ENCODE results near the gene PCA3. TPM values are rescaled to one million over a fixed set of nuclear protein-coding genes. Genes with fewer than 3 reads are reported as not detected.
A peak's percentile ranks its signal among the peaks of the same experiment; 100 is the strongest.

PCA3 gene
- total RNA-seq, 1 experiment from 2014 or later = not detected

GRCh38 chr9:76744336-76744735, 19.9 kb upstream of the PCA3 start:
- intact Hi-C loops (cut with micrococcal nuclease; ENCODE audit: unreplicated experiment) = no loop called here
- no peaks in the 10 kb centered on the region for H3K9me3 Mint-ChIP-seq (ENCODE audit: unreplicated experiment)

DNA sequence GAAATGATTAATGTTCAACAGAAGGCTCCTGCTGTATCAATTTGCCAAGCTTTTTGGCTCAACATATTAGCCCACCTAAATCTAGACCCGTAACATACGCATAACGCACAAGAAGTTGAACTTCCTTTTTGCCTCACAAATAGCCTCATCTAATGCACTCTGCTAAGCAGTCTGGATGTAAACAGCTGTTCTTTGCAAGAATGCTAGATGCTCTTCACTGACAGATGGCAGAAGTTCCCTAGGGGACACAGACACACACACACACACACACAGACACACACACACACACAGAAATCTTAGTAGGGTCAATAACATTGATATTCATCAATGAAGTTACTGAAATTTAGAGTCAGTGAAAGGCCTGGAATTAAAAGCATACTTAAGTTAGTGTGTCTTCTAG, 13.2 kb upstream of the PCA3 start:
- no peaks in the 10 kb centered on the region for H3K4me1 ChIP-seq
- no peaks in the 10 kb centered on the region for H3K9me3 Mint-ChIP-seq (ENCODE audit: unreplicated experiment)
- no peaks in the 10 kb centered on the region for H3K27me3 Mint-ChIP-seq (ENCODE audit: insufficient read depth, unreplicated experiment)
- POLR2A ChIA-PET = no interaction called here
- no peaks in the 10 kb centered on the region for H3K27me3 ChIP-seq (replicated peaks; ENCODE audit: control insufficient read depth, insufficient read depth, low read length)
- no TSS peak for BruUV-seq (replicated peaks)
- intact Hi-C loops (cut with micrococcal nuclease; ENCODE audit: unreplicated experiment) = no loop called here
- no peak for DNase-seq
- no peak overlapping the region for H3K4me3 Mint-ChIP-seq (ENCODE audit: unreplicated experiment)
- no peak overlapping the region for H3K4me3 ChIP-seq (ENCODE audit: low read depth, low read length)
- no peak overlapping the region for H3K27ac Mint-ChIP-seq (ENCODE audit: unreplicated experiment)
- H3K36me3 Mint-ChIP-seq (ENCODE audit: insufficient read depth, unreplicated experiment) = no peaks in the 10 kb centered on the region
- no peaks in the 10 kb centered on the region for H3K36me3 ChIP-seq (ENCODE audit: control insufficient read depth, insufficient read depth, low read length)
- no peaks in the 10 kb centered on the region for H3K4me1 Mint-ChIP-seq (ENCODE audit: low read depth, unreplicated experiment)
- no peak for TF ChIP-seq CTCF (IDR thresholded peaks at IDR 0.05; ENCODE audit: insufficient read depth in 1 of 2, low read depth in 1 of 2, low read length in 1 of 2, severe bottlenecking in 1 of 2, unreplicated experiment in 1 of 2)
- CTCF ChIA-PET = no interaction called here
- H3K9me3 ChIP-seq = no peaks in the 10 kb centered on the region

More at GRCh38 chr9:76744336-76744735, 19.9 kb upstream of the PCA3 start:
- no peaks in the 10 kb centered on the region for H3K4me1 ChIP-seq
- no TSS peak for BruUV-seq (replicated peaks)
- H3K27me3 ChIP-seq (replicated peaks; ENCODE audit: control insufficient read depth, insufficient read depth, low read length) = no peaks in the 10 kb centered on the region
- no peaks in the 10 kb centered on the region for H3K4me1 Mint-ChIP-seq (ENCODE audit: low read depth, unreplicated experiment)
- no peaks in the 10 kb centered on the region for H3K27me3 Mint-ChIP-seq (ENCODE audit: insufficient read depth, unreplicated experiment)
- H3K36me3 Mint-ChIP-seq (ENCODE audit: insufficient read depth, unreplicated experiment) = no peaks in the 10 kb centered on the region
- DNase-seq = no peak
- CTCF ChIA-PET = no interaction called here
- H3K36me3 ChIP-seq (ENCODE audit: control insufficient read depth, insufficient read depth, low read length) = no peaks in the 10 kb centered on the region
- H3K4me3 Mint-ChIP-seq (ENCODE audit: unreplicated experiment) = no peak overlapping the region
- H3K4me3 ChIP-seq (ENCODE audit: low read depth, low read length) = no peak overlapping the region
- no peaks in the 10 kb centered on the region for H3K9me3 ChIP-seq
- POLR2A ChIA-PET = no interaction called here
- no peak overlapping the region for H3K27ac Mint-ChIP-seq (ENCODE audit: unreplicated experiment)
- no peak for TF ChIP-seq CTCF (IDR thresholded peaks at IDR 0.05; ENCODE audit: insufficient read depth in 1 of 2, low read depth in 1 of 2, low read length in 1 of 2, severe bottlenecking in 1 of 2, unreplicated experiment in 1 of 2)

DNA sequence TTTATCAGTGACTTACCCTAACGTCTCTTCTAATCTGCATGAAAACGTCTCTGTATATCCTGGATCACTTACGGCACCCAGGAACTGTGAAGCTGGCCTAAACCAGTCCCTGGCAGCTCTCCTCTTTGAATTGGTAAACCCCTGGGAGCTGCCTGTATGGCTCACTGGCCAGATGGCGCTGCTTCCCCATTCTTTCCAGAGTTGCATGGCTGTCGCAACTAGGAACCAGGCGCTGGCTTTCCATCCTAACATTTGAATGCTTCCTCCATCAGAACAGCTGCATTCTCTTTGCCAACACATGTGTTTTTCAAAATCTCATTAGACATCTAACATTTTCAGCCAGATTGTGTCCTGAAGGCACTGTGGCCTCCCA, 8.0 kb upstream of the PCA3 start:
- Histone ChIP-seq H3K36me3 (ENCODE audit: control insufficient read depth, insufficient read depth, low read length) (no peaks in the 10 kb centered on the region), H3K27me3 (replicated peaks; ENCODE audit: control insufficient read depth, insufficient read depth, low read length) (no peaks in the 10 kb centered on the region), H3K4me3 (ENCODE audit: low read depth, low read length) (no peak overlapping the region), H3K9me3 (no peaks in the 10 kb centered on the region), H3K4me1 (no peaks in the 10 kb centered on the region)
- CTCF ChIA-PET = no interaction called here
- no peaks in the 10 kb centered on the region for H3K36me3 Mint-ChIP-seq (ENCODE audit: insufficient read depth, unreplicated experiment)
- no peak overlapping the region for H3K27ac Mint-ChIP-seq (ENCODE audit: unreplicated experiment)
- intact Hi-C loops (cut with micrococcal nuclease; ENCODE audit: unreplicated experiment) = no loop called here
- TF ChIP-seq CTCF (IDR thresholded peaks at IDR 0.05; ENCODE audit: insufficient read depth in 1 of 2, low read depth in 1 of 2, low read length in 1 of 2, severe bottlenecking in 1 of 2, unreplicated experiment in 1 of 2) = no peak
- no TSS peak for BruUV-seq (replicated peaks)
- H3K4me3 Mint-ChIP-seq (ENCODE audit: unreplicated experiment) = no peak overlapping the region
- H3K4me1 Mint-ChIP-seq (ENCODE audit: low read depth, unreplicated experiment) = no peaks in the 10 kb centered on the region
- POLR2A ChIA-PET = no interaction called here
- peak; percentile 22 to 29 for DNase-seq
- H3K9me3 Mint-ChIP-seq (ENCODE audit: unreplicated experiment) = no peaks in the 10 kb centered on the region
- H3K27me3 Mint-ChIP-seq (ENCODE audit: insufficient read depth, unreplicated experiment) = no peaks in the 10 kb centered on the region

Data from Caco-2 (cell line).